Measurements from ENCODE around the gene ACSM3. TPM values are rescaled to one million over a fixed set of nuclear protein-coding genes. Genes with fewer than 3 reads are reported as not detected.
A peak's percentile ranks its signal among the peaks of the same experiment; 100 is the strongest.

ACSM3 gene
- total and polyA plus RNA-seq, 9 of the 15 experiments (the other 6 are each of a cell fraction or from before 2014, with no cell fraction given): 112 to 420 (median 182) TPM

GRCh38 chr16:20741554-20742285, 22.1 kb upstream of the ACSM3 start, which contains the start of gene THUMPD1 (continued):
- TF ChIP-seq HNRNPLL (IDR thresholded peaks at IDR 0.05; ENCODE audit: low read depth, low read length, poor library complexity, severe bottlenecking) (peak; percentile 63), SIX5 (IDR thresholded peaks at IDR 0.05; ENCODE audit: borderline replicate concordance in 1 of 2, insufficient read depth in 1 of 2, low read depth in 1 of 2, low read length in 2 of 2) (peak in 1 of 2 experiments; percentile 16; a peak in 2 of 4 replicates), NR2F6 (CRISPR knock-in tag; IDR thresholded peaks at IDR 0.05) (peak; percentile 88), U2AF2 (optimal IDR thresholded peaks at IDR 0.05; ENCODE audit: low read depth, low read length) (no peak), ZBTB9 (CRISPR knock-in tag; IDR thresholded peaks at IDR 0.05) (peak; percentile 62; the same call in 1 of the 2 replicates), YY1 (IDR thresholded peaks at IDR 0.05; ENCODE audit: borderline replicate concordance in 1 of 3, control insufficient read depth in 1 of 3, extremely low read depth in 1 of 3, insufficient read depth in 3 of 3, insufficient read length in 1 of 3, insufficient replicate concordance in 2 of 3, low read depth in 1 of 3, low read length in 2 of 3) (peak in 2 of 3 experiments; percentile 68 to 74), ZNF699 (CRISPR knock-in tag; IDR thresholded peaks at IDR 0.05; ENCODE audit: insufficient replicate concordance) (no peak), BHLHE40 (IDR thresholded peaks at IDR 0.05; ENCODE audit: low read length) (peak; percentile 65), TAF15 (IDR thresholded peaks at IDR 0.05; ENCODE audit: low read depth, low read length) (no peak), ZNF444 (CRISPR knock-in tag; IDR thresholded peaks at IDR 0.05) (no peak), RB1 (IDR thresholded peaks at IDR 0.05; ENCODE audit: low read depth) (peak; percentile 60; the same call in 1 of the 2 replicates), CREM (IDR thresholded peaks at IDR 0.05; ENCODE audit: low read depth) (peak; percentile 100), DNMT1 (IDR thresholded peaks at IDR 0.05) (0 out of 2 replicates have a peak, but pooled peaks have one; percentile 28), TFAP4 (CRISPR knock-in tag; IDR thresholded peaks at IDR 0.05; ENCODE audit: borderline replicate concordance) (peak; percentile 79), BRD4 (IDR thresholded peaks at IDR 0.05) (no peak), PHF21A (IDR thresholded peaks at IDR 0.05; ENCODE audit: borderline replicate concordance, low read depth) (no peak), TRIM28 (IDR thresholded peaks at IDR 0.05) (no peak)
- TF ChIP-seq, protein P1, sequence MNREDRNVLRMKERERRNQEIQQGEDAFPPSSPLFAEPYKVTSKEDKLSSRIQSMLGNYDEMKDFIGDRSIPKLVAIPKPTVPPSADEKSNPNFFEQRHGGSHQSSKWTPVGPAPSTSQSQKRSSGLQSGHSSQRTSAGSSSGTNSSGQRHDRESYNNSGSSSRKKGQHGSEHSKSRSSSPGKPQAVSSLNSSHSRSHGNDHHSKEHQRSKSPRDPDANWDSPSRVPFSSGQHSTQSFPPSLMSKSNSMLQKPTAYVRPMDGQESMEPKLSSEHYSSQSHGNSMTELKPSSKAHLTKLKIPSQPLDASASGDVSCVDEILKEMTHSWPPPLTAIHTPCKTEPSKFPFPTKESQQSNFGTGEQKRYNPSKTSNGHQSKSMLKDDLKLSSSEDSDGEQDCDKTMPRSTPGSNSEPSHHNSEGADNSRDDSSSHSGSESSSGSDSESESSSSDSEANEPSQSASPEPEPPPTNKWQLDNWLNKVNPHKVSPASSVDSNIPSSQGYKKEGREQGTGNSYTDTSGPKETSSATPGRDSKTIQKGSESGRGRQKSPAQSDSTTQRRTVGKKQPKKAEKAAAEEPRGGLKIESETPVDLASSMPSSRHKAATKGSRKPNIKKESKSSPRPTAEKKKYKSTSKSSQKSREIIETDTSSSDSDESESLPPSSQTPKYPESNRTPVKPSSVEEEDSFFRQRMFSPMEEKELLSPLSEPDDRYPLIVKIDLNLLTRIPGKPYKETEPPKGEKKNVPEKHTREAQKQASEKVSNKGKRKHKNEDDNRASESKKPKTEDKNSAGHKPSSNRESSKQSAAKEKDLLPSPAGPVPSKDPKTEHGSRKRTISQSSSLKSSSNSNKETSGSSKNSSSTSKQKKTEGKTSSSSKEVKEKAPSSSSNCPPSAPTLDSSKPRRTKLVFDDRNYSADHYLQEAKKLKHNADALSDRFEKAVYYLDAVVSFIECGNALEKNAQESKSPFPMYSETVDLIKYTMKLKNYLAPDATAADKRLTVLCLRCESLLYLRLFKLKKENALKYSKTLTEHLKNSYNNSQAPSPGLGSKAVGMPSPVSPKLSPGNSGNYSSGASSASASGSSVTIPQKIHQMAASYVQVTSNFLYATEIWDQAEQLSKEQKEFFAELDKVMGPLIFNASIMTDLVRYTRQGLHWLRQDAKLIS (CRISPR knock-in tag; IDR thresholded peaks at IDR 0.05): peak; percentile 70; the same call in 1 of the 2 replicates
- TF ChIP-seq, protein P2, sequence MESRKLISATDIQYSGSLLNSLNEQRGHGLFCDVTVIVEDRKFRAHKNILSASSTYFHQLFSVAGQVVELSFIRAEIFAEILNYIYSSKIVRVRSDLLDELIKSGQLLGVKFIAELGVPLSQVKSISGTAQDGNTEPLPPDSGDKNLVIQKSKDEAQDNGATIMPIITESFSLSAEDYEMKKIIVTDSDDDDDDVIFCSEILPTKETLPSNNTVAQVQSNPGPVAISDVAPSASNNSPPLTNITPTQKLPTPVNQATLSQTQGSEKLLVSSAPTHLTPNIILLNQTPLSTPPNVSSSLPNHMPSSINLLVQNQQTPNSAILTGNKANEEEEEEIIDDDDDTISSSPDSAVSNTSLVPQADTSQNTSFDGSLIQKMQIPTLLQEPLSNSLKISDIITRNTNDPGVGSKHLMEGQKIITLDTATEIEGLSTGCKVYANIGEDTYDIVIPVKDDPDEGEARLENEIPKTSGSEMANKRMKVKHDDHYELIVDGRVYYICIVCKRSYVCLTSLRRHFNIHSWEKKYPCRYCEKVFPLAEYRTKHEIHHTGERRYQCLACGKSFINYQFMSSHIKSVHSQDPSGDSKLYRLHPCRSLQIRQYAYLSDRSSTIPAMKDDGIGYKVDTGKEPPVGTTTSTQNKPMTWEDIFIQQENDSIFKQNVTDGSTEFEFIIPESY (CRISPR knock-in tag; IDR thresholded peaks at IDR 0.05): peak; percentile 10; the same call in 1 of the 2 replicates

Data from K562 (cell line).